HG03521 (cell line): ENCODE measurements around the gene LRRK1.

ENCODE experiments used
- ATAC-seq: cut with Tn5 transposase; IDR thresholded peaks from one replicate; pipeline ENCODE4 v1.9.1; 2021; ENCODE audit warnings: mild to moderate bottlenecking, moderate library complexity; ENCODE audit not compliant: unreplicated experiment

The LRRK1 gene, protein sequence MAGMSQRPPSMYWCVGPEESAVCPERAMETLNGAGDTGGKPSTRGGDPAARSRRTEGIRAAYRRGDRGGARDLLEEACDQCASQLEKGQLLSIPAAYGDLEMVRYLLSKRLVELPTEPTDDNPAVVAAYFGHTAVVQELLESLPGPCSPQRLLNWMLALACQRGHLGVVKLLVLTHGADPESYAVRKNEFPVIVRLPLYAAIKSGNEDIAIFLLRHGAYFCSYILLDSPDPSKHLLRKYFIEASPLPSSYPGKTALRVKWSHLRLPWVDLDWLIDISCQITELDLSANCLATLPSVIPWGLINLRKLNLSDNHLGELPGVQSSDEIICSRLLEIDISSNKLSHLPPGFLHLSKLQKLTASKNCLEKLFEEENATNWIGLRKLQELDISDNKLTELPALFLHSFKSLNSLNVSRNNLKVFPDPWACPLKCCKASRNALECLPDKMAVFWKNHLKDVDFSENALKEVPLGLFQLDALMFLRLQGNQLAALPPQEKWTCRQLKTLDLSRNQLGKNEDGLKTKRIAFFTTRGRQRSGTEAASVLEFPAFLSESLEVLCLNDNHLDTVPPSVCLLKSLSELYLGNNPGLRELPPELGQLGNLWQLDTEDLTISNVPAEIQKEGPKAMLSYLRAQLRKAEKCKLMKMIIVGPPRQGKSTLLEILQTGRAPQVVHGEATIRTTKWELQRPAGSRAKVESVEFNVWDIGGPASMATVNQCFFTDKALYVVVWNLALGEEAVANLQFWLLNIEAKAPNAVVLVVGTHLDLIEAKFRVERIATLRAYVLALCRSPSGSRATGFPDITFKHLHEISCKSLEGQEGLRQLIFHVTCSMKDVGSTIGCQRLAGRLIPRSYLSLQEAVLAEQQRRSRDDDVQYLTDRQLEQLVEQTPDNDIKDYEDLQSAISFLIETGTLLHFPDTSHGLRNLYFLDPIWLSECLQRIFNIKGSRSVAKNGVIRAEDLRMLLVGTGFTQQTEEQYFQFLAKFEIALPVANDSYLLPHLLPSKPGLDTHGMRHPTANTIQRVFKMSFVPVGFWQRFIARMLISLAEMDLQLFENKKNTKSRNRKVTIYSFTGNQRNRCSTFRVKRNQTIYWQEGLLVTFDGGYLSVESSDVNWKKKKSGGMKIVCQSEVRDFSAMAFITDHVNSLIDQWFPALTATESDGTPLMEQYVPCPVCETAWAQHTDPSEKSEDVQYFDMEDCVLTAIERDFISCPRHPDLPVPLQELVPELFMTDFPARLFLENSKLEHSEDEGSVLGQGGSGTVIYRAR (N-terminal part only)

DNA sequence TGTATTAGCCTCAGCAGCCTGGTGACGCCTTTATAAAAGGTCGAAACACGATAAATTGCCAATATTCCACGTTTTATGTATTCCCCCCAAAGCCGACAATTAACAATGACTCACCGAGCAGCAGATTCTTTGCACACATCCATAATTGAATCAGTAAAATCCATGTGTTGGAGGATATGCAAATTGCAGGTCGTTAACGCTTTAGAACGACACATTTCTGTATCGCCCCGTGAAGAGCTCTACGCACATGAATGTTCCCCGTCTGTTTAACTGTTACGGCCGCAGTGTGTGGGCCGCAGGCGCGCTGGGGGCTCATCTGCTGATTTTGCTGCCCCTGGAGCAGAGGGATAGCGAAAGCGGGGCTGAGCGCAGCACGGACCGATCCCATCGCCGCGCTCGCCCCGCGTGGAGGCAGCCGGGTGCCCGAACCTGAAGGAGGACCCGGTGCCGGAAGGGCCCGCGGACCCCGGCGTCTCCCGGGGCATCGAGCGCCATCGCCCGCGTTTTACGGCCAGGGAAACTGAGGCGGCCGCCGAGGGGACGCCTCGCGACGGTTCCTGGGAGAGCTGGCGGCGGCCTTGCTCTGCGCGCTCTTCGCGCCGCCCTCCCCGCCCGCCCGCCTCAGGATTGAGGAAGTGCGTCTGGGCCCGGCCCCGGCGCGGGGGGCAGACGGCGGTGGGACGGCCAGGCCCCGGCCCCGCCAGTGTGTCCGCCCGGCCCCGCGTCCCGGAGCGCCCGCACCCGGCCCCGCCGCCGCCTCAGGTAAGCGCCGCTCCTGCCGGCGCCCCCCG, at the start of gene LRRK1:
Gene LRRK1 (plus strand): TSS at position 668 of the 791 bp plus-strand sequence. CDS start 5,276 bp downstream, outside the sequence.
- peak; percentile 6 for ATAC-seq

DNA sequence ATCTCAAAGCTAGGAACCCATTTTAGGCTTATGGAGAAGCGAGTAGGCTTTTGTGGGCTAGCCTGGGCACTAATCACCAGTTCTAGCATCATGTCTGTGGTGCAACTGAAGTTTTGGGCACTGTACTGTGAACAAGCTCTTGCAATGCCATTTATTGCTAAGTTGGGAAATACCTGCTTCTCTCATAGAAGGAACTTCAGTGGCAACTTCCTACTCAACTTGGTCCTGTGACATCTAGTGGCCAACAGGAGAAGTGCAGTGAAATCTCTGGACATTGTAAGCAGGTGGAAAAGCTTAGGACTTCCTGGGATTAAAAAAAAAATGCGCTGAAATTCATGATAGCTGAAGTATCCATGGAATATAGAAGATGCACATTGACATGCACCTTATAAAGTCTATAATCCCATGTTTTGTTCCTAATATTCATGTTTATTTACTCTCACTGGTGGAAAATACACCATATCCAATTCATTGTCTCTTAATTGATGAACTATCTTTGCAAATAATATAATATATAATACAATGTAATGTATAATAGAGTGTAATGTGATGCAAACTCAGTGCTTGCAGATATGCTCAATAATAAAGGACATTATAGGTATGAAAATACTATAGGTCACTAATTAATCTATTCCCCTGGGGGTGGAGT, 46.0 kb upstream of the LRRK1 start:
- peak; percentile 44 for ATAC-seq

DNA sequence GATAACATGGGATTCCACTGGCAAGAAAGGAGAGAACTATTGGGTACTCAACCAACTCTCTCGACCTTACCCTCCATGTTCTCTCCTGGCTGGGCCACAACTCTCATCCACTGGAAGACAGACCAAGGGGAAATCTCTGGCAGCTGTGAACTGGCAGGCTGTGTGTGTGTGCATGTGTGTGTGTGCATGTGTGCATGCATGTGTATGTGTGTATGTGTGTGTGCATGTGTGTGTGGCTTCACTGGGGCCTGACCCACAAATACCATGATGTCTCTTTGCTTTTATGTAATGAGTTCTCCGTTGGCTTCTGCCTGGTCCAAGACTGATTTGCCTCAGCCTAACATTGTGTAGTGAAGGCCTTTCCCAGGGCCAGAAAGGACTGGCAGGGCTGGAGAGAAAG, 43.7 kb upstream of the LRRK1 start:
- ATAC-seq, result no peak

DNA sequence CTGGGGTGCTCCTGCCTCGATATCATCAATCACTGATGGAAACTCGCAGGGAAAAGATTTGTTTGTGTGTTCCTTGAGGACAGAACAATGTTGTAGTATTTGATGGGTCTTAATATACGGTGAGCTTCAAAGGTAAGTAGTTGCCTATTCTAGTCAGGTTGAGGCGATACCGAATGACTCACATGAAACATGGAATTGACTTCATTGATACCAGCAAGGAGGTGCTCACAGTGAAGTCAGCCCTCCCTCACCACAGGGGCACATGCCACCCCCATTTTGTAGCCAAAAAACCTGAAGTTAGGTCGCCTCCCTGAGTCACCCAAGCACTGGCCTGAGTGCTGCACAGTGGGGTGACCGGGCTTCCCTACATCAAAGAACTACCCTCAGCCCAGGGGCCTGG, 43.2 kb upstream of the LRRK1 start:
- no peak for ATAC-seq

DNA sequence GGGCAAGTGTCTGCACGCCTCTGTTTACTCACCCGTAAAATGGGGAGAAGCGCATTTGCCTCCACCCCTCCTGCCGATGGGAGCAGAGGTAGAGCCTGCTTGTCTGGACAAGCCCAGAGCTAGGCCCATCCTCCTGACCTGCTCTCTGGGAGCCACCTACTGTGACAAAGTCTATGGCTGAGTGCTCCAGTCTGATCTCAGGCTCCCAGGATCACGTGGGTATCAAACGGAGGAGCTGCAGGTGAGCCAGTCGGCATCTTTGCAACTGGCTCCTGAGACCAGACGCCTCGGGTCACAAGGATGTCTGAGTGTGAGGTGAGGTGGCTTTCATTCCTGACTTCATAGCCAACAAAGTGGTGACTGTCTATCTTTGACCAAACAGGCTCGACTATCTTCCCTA, 41.6 kb upstream of the LRRK1 start:
- no peak for ATAC-seq

DNA sequence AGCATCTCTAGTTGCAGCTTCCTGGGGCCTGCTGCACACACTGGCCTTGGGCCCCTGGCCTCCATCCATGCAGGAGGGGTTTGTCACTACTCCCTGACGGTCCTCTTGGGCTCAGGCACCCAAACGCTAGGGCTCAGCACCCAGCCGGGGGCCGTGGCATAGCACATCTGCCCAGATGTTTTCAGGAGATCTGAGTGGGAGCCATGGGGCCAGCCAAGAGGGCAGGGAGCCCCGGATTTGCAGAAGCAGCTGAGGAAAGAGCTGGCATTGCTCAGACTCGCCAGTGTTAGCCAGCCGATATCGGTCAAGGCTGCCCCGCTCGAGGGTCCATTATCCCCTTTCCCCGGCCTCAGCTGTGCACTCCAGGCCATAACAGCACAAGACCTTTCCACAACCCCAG, 41.0 kb upstream of the LRRK1 start:
- no peak for ATAC-seq

DNA sequence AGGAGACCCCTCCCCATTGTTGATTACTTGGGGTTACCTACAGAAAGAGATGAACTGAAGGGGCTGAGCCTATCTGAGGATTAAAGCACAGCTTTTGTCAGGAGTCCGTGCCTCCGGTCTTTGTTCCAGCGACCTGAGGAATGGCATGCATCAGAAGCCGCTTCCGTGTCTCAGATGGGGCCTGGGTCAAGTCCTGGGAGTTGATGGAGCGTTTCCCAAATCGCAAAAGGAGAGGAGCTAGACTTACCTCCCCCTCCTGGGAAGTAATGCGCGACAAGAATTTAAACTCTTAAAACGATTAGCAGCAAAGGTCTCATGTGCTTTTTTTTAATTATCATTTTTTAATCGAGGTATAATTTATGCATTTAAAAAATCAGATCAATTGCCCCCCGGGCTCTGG, 40.5 kb upstream of the LRRK1 start:
- no peak for ATAC-seq

DNA sequence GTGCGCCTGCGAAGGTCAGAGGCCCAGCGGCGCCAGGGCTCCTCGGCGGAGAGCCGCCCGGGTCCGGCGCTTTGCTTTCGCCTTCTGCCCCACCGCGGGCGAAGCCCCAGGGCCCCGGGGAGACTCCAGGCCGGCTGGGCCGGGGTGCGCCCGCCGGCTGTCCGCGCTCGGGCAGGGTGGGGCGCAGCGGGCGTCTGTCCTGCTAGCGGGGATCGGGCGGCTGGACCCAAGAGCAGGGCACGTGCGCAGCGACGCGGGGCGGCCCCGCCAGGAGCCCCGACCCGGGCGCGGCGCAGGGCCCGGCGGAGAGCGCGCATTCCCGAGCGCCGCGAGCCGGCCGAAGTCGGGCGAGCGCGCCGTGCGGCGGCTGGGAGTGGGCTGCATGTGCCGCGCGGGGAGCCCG, 40.1 kb upstream of the LRRK1 start:
- peak; percentile 22 for ATAC-seq

DNA sequence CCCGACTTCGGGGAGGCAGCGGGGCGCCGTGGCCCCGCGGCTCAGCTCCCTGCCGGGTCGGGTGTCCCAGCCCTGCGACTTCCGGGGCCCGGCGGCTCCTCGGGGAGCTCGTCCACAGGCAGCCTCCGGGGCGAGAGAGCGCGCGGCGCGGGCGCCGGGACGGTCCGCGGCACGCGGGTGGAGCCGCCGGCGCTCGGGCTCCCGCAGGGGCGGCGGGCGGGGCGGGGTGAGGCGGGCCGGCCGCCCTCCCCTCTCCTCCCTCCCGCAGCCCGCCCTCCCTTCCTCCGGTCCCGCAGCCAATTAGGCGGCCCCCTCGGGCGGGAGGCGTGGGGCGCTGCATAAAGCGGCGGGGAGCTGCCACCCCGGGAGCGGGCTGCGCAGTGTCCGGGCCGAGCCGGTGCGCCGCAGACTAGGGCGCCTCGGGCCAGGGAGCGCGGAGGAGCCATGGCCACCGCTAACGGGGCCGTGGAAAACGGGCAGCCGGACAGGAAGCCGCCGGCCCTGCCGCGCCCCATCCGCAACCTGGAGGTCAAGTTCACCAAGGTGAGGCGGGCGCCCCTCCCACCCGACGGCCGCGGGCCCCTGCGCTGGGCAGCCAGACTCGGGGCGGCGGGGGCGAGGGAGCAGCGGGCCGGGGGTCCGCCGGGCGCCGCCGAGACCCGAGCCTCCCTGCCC, 39.6 kb upstream of the LRRK1 start, which contains the start of gene ALDH1A3:
Gene ALDH1A3 (plus strand): TSS at position 368 of the 675 bp plus-strand sequence. CDS start 77 bp downstream, at position 445.
- peak; percentile 45 for ATAC-seq

DNA sequence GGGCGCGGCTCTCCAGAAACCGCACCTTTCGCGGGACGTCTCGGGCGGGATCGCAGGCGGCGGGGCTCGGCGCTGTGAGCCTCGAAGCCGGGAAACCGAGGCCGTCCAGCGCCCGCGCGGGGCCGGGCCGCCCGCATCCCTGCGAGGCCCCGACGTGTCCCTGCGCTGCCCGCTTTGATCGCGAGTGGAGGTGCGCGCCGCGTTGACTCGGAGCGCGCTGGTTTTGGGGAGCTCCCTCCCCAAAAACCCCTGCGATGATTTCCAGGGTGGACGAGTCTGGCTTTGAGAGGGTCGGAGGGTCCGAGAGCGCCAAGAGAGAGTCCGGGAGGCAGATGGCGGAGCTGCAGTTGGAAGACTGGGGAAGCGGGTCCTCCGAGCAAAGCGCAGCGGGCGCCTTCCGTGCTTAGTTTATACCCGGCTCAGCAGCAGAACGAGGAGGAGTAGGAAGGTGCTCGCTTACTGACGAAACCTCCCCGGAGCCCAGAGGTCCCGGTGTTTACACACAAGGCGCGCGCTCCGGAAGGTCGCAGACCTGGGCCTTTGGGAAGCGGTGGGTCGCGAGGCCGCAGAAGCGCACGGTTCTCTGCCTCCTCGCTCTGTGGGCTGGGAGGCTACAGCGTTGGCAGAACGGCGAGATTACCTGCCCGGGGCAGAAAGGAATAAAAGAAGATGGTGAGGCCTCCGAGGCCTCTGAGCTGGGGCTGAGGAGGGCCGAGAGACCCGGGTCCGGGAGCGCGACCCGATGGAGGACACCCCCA, 38.8 kb upstream of the LRRK1 start:
- no peak for ATAC-seq

DNA sequence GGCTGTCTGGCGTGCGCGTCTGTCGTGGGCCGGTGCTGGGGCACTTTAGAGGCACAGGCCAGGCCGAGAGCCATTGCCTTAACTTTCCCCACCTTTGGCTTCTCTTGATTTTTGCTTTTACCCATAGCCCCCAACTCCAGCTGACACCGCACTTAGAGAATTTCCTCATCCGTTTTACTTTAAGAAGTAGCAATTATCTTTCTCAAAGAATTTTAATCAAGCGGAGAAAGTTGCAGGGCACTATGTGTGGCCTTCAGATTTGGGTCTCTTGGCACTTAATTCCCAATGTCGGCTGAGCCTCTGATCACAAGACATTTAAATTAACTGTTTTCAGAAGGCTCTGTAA, 38.3 kb upstream of the LRRK1 start:
- no peak for ATAC-seq

DNA sequence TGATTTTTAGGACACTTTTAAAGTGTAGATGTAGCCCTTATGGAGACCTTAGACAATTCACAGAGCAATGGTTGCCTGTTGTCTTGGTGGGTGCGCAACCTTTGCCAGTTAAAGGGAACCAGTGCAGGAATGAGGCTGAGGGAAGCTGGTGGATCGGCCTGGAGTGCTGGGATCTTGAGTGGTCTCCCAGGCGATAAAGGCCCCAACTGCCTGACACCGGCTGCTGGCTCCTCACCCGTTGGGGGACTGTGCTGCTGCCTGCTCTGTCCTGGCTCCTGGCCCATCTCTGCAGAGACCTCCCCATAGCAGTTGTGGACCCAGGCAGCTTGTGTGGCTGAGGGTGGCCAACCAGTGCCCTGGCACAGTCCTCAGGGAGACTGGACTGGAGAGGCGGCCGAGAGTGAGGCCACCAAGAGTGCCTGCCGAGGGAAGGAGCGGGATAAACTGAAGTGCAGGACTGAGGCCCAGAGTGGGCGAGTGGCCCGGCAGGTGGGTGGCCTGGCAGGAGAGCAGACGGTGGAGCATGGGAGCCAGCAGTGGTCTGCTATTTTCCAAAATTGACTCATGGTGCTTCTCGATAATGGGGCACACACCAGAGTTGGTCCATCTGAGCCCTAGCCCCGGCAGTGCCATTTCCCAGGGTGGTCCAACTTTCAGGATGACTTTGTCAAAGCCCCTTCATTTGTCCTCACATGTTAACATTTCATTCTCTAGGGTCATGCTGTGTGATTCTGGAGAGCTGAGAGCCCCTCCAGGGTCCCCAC, 37.4 kb upstream of the LRRK1 start:
- no peak for ATAC-seq

DNA sequence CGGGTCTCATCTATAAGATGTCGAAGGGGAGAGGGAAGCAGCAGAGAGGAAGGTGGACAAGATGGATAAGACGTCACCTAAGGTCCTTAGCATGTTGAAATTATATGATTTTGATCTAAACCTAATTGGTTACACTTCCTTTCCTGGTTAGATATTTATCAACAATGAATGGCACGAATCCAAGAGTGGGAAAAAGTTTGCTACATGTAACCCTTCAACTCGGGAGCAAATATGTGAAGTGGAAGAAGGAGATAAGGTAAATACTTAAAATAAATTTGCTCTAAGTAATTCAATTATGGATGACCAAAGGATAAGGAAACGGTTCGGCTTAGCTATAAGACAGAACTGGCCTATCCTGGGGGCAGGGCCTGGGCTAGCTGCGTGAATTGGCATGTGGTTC, 34.0 kb upstream of the LRRK1 start:
- no peak for ATAC-seq

DNA sequence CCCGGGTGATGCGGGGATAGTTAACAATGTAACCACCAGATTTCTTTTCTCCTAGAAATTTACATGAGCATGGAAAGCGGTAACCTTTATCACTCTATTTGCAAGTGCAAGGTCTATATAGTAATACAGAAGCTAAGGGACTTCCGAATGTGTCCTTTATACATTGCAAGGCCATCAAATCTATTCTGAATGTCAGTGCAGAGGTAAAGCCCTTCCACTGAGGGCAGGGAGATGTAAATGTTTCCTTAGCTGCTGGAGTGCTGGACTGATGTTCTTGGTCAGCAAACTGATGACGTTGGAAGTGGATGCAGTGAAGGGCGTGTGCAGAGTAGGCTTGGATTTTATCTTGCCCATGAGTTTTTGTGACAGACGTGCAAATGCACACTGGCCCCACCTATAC, 33.3 kb upstream of the LRRK1 start:
- ATAC-seq, result no peak

DNA sequence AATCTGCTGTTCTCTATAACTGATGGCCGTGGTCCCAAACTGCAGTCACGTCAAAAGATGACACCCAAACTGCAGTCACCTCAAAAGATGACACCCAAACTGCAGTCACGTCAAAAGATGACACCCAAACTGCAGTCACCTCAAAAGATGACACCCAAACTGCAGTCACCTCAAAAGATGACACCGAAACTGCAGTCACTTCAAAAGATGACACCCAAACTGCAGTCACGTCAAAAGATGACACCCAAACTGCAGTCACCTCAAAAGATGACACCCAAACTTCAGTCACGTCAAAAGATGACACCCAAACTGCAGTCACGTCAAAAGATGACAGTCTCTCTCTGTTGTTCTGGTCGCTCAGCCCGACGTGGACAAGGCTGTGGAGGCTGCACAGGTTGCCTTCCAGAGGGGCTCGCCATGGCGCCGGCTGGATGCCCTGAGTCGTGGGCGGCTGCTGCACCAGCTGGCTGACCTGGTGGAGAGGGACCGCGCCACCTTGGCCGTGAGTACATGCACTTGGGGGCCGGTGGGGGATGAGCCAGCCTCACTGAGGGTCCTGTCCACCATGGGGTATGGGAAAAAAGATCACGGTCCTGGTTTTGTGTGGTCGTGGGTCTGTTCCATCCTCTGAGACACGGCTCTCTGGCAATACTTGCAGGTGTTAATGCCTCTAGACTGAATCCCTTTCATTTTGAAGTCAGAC, 31.8 kb upstream of the LRRK1 start:
- ATAC-seq, result no peak

DNA sequence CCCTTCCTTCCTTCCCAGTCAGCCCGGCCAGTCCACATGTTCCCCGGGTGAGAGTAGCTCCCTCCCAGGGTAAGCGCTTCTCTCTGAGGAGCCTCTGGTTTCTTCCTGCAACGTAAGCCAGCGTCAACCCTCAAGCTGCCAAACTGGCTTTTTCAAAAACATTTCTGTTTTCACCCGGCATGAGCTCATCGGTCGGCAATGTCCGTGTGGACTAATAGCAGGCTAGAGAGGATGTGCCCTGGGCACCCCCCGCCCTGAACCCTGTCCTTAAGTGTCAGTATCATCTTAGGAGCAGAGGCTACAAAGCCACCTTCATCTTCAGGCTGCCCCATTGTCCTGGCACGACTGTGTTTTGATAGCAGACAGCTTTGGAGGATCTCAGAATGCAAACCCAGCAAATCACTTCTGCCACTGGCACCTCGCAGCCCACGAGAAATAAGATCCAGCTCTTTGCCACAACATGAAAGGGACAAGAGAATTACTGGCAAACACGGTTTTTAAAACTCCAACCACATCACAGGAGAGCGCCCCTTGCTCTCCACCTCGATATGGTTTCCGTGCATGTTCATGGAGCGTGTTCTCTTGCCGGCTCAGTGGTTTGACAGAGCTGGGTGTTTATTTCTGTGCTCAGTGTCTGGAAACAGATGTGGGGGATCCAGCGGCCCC, 29.6 kb upstream of the LRRK1 start:
- ATAC-seq, result no peak
